ENCODE results near the gene TEAD1. TPM values are rescaled to one million over a fixed set of nuclear protein-coding genes. Genes with fewer than 3 reads are reported as not detected.
A peak's percentile ranks its signal among the peaks of the same experiment; 100 is the strongest.

Gene TEAD1
- total and polyA plus RNA-seq, 2 experiments from 2014 or later, result 24.5 to 103 TPM

DNA sequence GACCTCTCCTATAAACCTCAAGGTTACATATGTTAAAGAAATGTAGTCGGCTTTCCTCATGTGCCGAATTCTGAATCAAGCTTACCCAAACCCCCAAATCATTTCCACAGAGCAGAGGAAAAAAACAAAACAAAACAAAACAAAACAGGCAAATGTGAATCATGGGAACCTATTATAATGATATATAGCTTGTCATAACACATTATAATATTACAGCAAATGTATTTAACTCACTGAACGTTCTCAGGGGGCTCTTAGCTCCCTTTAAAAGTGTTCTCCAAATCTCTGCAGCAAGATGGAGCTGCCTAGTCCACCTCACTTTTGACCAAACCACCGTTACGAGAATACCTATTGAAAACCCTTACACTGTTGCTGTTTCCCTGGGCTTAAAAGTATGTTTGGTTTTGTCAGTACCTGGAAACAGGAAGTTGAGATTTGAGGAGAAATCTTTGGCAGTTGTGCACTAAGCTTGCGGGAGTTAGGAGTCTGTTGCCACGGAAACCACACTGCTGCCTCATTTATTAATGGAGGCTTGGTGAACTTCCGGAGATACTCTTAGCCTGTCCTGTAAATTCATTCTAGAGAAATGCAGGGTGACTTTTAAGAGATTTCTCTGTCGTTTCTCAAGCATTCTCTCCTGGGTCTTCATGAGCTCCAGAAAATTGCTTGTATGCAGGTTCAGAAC, 167.9 kb downstream of the TEAD1 start:
- TF ChIP-seq EZH2phosphoT487 (IDR thresholded peaks at IDR 0.05; ENCODE audit: unreplicated experiment) (no peak), ZNF114 (CRISPR knock-in tag; IDR thresholded peaks at IDR 0.05) (no peak), CTCF (conservative IDR thresholded peaks at IDR 0.05; ENCODE audit: low read depth in 2 of 2) (no peak)
- TF ChIP-seq, protein P1, sequence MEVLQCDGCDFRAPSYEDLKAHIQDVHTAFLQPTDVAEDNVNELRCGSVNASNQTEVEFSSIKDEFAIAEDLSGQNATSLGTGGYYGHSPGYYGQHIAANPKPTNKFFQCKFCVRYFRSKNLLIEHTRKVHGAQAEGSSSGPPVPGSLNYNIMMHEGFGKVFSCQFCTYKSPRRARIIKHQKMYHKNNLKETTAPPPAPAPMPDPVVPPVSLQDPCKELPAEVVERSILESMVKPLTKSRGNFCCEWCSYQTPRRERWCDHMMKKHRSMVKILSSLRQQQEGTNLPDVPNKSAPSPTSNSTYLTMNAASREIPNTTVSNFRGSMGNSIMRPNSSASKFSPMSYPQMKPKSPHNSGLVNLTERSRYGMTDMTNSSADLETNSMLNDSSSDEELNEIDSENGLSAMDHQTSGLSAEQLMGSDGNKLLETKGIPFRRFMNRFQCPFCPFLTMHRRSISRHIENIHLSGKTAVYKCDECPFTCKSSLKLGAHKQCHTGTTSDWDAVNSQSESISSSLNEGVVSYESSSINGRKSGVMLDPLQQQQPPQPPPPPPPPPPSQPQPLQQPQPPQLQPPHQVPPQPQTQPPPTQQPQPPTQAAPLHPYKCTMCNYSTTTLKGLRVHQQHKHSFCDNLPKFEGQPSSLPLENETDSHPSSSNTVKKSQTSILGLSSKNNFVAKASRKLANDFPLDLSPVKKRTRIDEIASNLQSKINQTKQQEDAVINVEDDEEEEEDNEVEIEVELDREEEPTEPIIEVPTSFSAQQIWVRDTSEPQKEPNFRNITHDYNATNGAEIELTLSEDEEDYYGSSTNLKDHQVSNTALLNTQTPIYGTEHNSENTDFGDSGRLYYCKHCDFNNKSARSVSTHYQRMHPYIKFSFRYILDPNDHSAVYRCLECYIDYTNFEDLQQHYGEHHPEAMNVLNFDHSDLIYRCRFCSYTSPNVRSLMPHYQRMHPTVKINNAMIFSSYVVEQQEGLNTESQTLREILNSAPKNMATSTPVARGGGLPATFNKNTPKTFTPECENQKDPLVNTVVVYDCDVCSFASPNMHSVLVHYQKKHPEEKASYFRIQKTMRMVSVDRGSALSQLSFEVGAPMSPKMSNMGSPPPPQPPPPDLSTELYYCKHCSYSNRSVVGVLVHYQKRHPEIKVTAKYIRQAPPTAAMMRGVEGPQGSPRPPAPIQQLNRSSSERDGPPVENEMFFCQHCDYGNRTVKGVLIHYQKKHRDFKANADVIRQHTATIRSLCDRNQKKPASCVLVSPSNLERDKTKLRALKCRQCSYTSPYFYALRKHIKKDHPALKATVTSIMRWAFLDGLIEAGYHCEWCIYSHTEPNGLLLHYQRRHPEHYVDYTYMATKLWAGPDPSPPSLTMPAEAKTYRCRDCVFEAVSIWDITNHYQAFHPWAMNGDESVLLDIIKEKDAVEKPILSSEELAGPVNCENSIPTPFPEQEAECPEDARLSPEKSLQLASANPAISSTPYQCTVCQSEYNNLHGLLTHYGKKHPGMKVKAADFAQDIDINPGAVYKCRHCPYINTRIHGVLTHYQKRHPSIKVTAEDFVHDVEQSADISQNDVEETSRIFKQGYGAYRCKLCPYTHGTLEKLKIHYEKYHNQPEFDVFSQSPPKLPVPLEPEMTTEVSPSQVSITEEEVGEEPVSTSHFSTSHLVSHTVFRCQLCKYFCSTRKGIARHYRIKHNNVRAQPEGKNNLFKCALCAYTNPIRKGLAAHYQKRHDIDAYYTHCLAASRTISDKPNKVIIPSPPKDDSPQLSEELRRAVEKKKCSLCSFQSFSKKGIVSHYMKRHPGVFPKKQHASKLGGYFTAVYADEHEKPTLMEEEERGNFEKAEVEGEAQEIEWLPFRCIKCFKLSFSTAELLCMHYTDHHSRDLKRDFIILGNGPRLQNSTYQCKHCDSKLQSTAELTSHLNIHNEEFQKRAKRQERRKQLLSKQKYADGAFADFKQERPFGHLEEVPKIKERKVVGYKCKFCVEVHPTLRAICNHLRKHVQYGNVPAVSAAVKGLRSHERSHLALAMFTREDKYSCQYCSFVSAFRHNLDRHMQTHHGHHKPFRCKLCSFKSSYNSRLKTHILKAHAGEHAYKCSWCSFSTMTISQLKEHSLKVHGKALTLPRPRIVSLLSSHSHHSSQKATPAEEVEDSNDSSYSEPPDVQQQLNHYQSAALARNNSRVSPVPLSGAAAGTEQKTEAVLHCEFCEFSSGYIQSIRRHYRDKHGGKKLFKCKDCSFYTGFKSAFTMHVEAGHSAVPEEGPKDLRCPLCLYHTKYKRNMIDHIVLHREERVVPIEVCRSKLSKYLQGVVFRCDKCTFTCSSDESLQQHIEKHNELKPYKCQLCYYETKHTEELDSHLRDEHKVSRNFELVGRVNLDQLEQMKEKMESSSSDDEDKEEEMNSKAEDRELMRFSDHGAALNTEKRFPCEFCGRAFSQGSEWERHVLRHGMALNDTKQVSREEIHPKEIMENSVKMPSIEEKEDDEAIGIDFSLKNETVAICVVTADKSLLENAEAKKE (CRISPR knock-in tag; IDR thresholded peaks at IDR 0.05), result no peak
- peaks cover 97% of the 10 kb centered on the region for H3K79me2 ChIP-seq (replicated peaks; ENCODE audit: insufficient read depth)
- no peak overlapping the region for H2AFZ ChIP-seq
- H3K4me2 ChIP-seq, result no peak overlapping the region
- H3F3A ChIP-seq (replicated peaks; ENCODE audit: low read depth), result no peaks in the 10 kb centered on the region
- Mint-ChIP-seq H3K9me3 (no peaks in the 10 kb centered on the region), H3K36me3 (ENCODE audit: low read depth) (no peaks in the 10 kb centered on the region; the same call in 2 of the 3 replicates), H3K4me1 (peaks cover 69% of the 10 kb centered on the region), H3K27me3 (ENCODE audit: insufficient read depth, low read depth, poor library complexity) (peaks cover 7% of the 10 kb centered on the region), H3K27ac (no peak overlapping the region; the same call in 1 of the 2 replicates), H3K4me3 (no peak overlapping the region; the same call in 2 of the 3 replicates)
- ATAC-seq, result no peak
- H3K27ac ChIP-seq (ENCODE audit: low read depth), result peak overlapping the region; percentile 81; the same call in 1 of the 2 replicates
- peak; percentile 67 for DNase-seq (ENCODE audit: low spot score)
- H3K36me3 ChIP-seq (ENCODE audit: insufficient read depth), result no peaks in the 10 kb centered on the region
- H3K4me1 ChIP-seq (ENCODE audit: insufficient read depth), result peaks cover 66% of the 10 kb centered on the region
- no peaks in the 10 kb centered on the region for H4K20me1 ChIP-seq (replicated peaks; ENCODE audit: insufficient read depth)
- no peaks in the 10 kb centered on the region for H3K9me2 ChIP-seq (ENCODE audit: insufficient read depth)
- H3K27me3 ChIP-seq (ENCODE audit: insufficient read depth), result no peaks in the 10 kb centered on the region
- H3K4me3 ChIP-seq, result no peak overlapping the region
